Midbrain (tissue), 1 donor: ENCODE measurements around the gene TPI1.
"Not testable (repeated sequence)": the region's sequence is repeated elsewhere in the genome, so short reads cannot be mapped to it uniquely, and the experiment has no call there.

Source experiments
- DNase-seq: peaks from one replicate; lab custom pipeline; 2025; lab: John Stamatoyannopoulos, UW

The TPI1 gene

GRCh38 chr12:6847676-6848075, 19.7 kb upstream of the TPI1 start:
- no peak for DNase-seq

- no peak for DNase-seq
These were observed 17.9 kb upstream of the TPI1 start for GRCh38 chr12:6849427-6849826.

- DNase-seq, result no peak
These were observed 17.3 kb upstream of the TPI1 start for GRCh38 chr12:6849976-6850560.

- no peak for DNase-seq
These were observed 16.6 kb upstream of the TPI1 start for GRCh38 chr12:6850796-6851152.

- peak; percentile 95 for DNase-seq
These were observed 16.0 kb upstream of the TPI1 start, which contains the start of gene CDCA3 for GRCh38 chr12:6851153-6851920. CDCA3 (minus strand) TSS chr12:6851286; CDS start chr12:6850952, 334 bp downstream.

GRCh38 chr12:6851921-6852650, 15.2 kb upstream of the TPI1 start, which contains the start of gene USP5:
USP5 (plus strand) TSS chr12:6852150; CDS start chr12:6852180, 30 bp downstream.
- DNase-seq, result peak; percentile 100

GRCh38 chr12:6852651-6853354, 14.5 kb upstream of the TPI1 start:
- peak; percentile 51 for DNase-seq

GRCh38 chr12:6853626-6854025, 13.7 kb upstream of the TPI1 start:
- no peak for DNase-seq

- no peak for DNase-seq
These were observed 13.3 kb upstream of the TPI1 start for GRCh38 chr12:6854036-6854435.

GRCh38 chr12:6855322-6855721, 12.0 kb upstream of the TPI1 start:
- DNase-seq, result no peak

GRCh38 chr12:6858799-6859198, 8.5 kb upstream of the TPI1 start:
- no peak for DNase-seq

GRCh38 chr12:6860116-6860515, 7.2 kb upstream of the TPI1 start:
- DNase-seq, result no peak

GRCh38 chr12:6860942-6861341, 6.4 kb upstream of the TPI1 start:
- no peak for DNase-seq

- no peak for DNase-seq
These were observed 5.9 kb upstream of the TPI1 start for GRCh38 chr12:6861391-6861790.

GRCh38 chr12:6863033-6863432, 4.3 kb upstream of the TPI1 start:
- no peak for DNase-seq

- no peak for DNase-seq
These were observed 3.6 kb upstream of the TPI1 start for GRCh38 chr12:6863586-6864321.

- not testable (repeated sequence) for DNase-seq
These were observed 2.0 kb upstream of the TPI1 start for GRCh38 chr12:6865307-6865706.

GRCh38 chr12:6866163-6866919, 990 bp upstream of the TPI1 start:
- no peak for DNase-seq

GRCh38 chr12:6866920-6867412, 365 bp upstream of the TPI1 start:
- DNase-seq, result peak; percentile 47

GRCh38 chr12:6868211-6869048, 1.1 kb downstream of the TPI1 start:
- DNase-seq, result no peak
